Measurements from ENCODE around the gene SLC19A1. TPM values are rescaled to one million over a fixed set of nuclear protein-coding genes. Genes with fewer than 3 reads are reported as not detected.

The SLC19A1 gene
- total RNA-seq, 4 donors from 2014 or later = 1.8 to 9.6 (median 2.1) TPM

GRCh38 chr21:45572783-45573451 lies 30.7 kb upstream of the SLC19A1 start:
- DNase-seq (no peak), ATAC-seq (no peak)
- H3K4me1 ChIP-seq = no peaks in the 10 kb centered on the region
- H3K36me3 ChIP-seq = no peaks in the 10 kb centered on the region
- H3K27ac ChIP-seq = no peak overlapping the region
- no peak overlapping the region for H3K4me3 ChIP-seq
- TF ChIP-seq, protein P1, sequence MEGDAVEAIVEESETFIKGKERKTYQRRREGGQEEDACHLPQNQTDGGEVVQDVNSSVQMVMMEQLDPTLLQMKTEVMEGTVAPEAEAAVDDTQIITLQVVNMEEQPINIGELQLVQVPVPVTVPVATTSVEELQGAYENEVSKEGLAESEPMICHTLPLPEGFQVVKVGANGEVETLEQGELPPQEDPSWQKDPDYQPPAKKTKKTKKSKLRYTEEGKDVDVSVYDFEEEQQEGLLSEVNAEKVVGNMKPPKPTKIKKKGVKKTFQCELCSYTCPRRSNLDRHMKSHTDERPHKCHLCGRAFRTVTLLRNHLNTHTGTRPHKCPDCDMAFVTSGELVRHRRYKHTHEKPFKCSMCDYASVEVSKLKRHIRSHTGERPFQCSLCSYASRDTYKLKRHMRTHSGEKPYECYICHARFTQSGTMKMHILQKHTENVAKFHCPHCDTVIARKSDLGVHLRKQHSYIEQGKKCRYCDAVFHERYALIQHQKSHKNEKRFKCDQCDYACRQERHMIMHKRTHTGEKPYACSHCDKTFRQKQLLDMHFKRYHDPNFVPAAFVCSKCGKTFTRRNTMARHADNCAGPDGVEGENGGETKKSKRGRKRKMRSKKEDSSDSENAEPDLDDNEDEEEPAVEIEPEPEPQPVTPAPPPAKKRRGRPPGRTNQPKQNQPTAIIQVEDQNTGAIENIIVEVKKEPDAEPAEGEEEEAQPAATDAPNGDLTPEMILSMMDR (IDR thresholded peaks at IDR 0.05 in 4 of 5, conservative IDR thresholded peaks at IDR 0.05 in 1 of 5) = no peak
- no peak for TF ChIP-seq POLR2A (IDR thresholded peaks at IDR 0.05)
- H3K27me3 ChIP-seq = peaks cover 4 to 21% (median 17%) of the 10 kb centered on the region in 3 donors
- intact Hi-C loops (cut with DNase I; ENCODE audit: low total_unique reads) (no loop called here), in situ Hi-C loops (cut with MboI; ENCODE audit: low sequenced_read_pairs in 4 of 4) (loop anchor here in 3 of 4 donors (25.0 kb wide), 1 partner anchor 239 kb away; no protein-coding TSS in a partner anchor)
- H3K9me3 ChIP-seq = no peaks in the 10 kb centered on the region

- in situ Hi-C loops (cut with MboI; ENCODE audit: low sequenced_read_pairs in 4 of 4) (loop anchor here in 3 of 4 donors (25.0 kb wide), 1 partner anchor 240 kb away; no protein-coding TSS in a partner anchor), intact Hi-C loops (cut with DNase I; ENCODE audit: low total_unique reads) (no loop called here)
- TF ChIP-seq POLR2A (IDR thresholded peaks at IDR 0.05) = no peak
- TF ChIP-seq, protein P1 (IDR thresholded peaks at IDR 0.05 in 4 of 5, conservative IDR thresholded peaks at IDR 0.05 in 1 of 5) = no peak
- no peaks in the 10 kb centered on the region for H3K4me1 ChIP-seq
- no peaks in the 10 kb centered on the region for H3K36me3 ChIP-seq
- no peaks in the 10 kb centered on the region for H3K9me3 ChIP-seq
- H3K27me3 ChIP-seq = peaks cover 7 to 16% (median 15%) of the 10 kb centered on the region in 3 donors
- H3K4me3 ChIP-seq = no peak overlapping the region
- ATAC-seq (no peak), DNase-seq (no peak)
- no peak overlapping the region for H3K27ac ChIP-seq
Observed at GRCh38 chr21:45572231-45572630, 30.0 kb upstream of the SLC19A1 start.

- intact Hi-C loops (cut with DNase I; ENCODE audit: low total_unique reads) = no loop called here
- Histone ChIP-seq H3K27me3 (peaks cover 7 to 13% (median 9%) of the 10 kb centered on the region in 3 donors), H3K9me3 (no peaks in the 10 kb centered on the region), H3K4me1 (no peaks in the 10 kb centered on the region), H3K4me3 (no peak overlapping the region), H3K36me3 (no peaks in the 10 kb centered on the region), H3K27ac (no peak overlapping the region)
- DNase-seq (no peak), ATAC-seq (no peak)
- in situ Hi-C loops (cut with MboI; ENCODE audit: low sequenced_read_pairs in 4 of 4) = loop anchor here in 3 of 4 donors (25.0 kb wide), 1 partner anchor 241 kb away; no protein-coding TSS in a partner anchor
- TF ChIP-seq, protein P1 (IDR thresholded peaks at IDR 0.05 in 4 of 5, conservative IDR thresholded peaks at IDR 0.05 in 1 of 5) = no peak
- TF ChIP-seq POLR2A (IDR thresholded peaks at IDR 0.05) = no peak
Observed at GRCh38 chr21:45571641-45572040, 29.4 kb upstream of the SLC19A1 start.

DNA sequence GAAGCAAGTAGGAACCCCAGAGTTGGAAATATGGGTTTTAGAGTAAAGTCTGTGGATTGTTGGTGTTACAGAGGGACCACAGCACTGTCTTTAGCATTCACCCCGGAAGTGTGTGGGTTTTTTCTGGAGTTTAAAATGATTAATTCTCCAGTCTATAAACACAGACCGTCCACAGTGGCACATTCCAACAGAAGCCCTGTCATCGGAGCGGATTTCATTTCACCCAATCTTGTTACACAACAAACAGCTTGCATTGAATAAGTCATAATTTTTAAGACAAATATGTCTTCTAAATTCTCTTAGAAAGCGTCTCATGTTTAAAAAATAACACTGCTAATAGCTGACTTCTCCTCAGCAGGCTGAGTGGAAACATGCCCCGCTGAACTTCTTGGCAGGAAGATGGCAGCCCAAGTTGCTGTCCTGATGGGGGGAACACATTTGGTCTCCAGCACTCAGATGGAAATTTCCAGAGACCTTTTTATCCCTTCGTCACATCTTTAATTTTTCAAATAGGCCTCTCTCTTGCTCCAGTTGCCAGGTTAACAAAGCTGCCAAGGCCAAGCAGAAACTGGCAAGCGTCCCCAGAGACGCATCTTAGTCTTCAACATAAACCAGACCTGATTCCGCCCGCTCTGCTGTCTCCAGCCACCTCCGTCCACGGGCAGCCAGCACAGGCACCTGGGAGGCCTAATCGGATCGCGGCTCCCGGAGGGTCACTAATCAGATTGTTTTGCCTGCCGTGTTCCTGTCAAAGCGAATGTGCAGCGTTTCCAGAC lies 28.8 kb upstream of the SLC19A1 start:
- TF ChIP-seq POLR2A (IDR thresholded peaks at IDR 0.05) = no peak
- TF ChIP-seq, protein P1 (IDR thresholded peaks at IDR 0.05 in 4 of 5, conservative IDR thresholded peaks at IDR 0.05 in 1 of 5) = no peak
- H3K36me3 ChIP-seq = no peaks in the 10 kb centered on the region
- no peaks in the 10 kb centered on the region for H3K4me1 ChIP-seq
- DNase-seq (no peak), ATAC-seq (no peak)
- intact Hi-C loops (cut with DNase I; ENCODE audit: low total_unique reads) = no loop called here
- in situ Hi-C loops (cut with MboI; ENCODE audit: low sequenced_read_pairs in 4 of 4) = loop anchor here in 3 of 4 donors (25.0 kb wide), 1 partner anchor 241 kb away; no protein-coding TSS in a partner anchor
- no peaks in the 10 kb centered on the region for H3K9me3 ChIP-seq
- peaks cover 3 to 13% (median 7%) of the 10 kb centered on the region in 3 donors for H3K27me3 ChIP-seq
- no peak overlapping the region for H3K4me3 ChIP-seq
- no peak overlapping the region for H3K27ac ChIP-seq
